A549 (cell line): ENCODE measurements around the gene DGCR2. TPM values are rescaled to one million over a fixed set of nuclear protein-coding genes. Genes with fewer than 3 reads are reported as not detected.

ENCODE experiments used
- ATAC-seq, 2 experiments: fragments of 200-7000 bp in 1 of 2; fragments of >200 bp in 1 of 2; cut with Nextera tagmentation in 1 of 2; cut with Tn5 transposase in 1 of 2; 3 replicates each; pipeline versions ENCODE4 v1.8.0 to v1.9.1; 2018 to 2020; ENCODE audit warnings: mild to moderate bottlenecking in 1 of 2, moderate library complexity in 1 of 2
- CTCF ChIA-PET: fragments of 300-600 bp; sonication (Branson Sonifier 250); formaldehyde crosslinking; extraction: SDS; loops from one replicate; lab custom pipeline; 2021; ENCODE audit warnings: antibody characterized with exemption, inconsistent platforms; lab: Yijun Ruan, JAX
- POLR2A ChIA-PET: fragments of 350-600 bp; formaldehyde crosslinking; extraction: SDS; loops from one replicate; lab custom pipeline; 2021; ENCODE audit warnings: antibody characterized with exemption, inconsistent platforms; lab: Yijun Ruan, JAX
- DNase-seq, 2 experiments: peaks; one replicate each; pipeline versions ENCODE4 v3.0.0 to v3.0.0-alpha.2; 2011 to 2016; ENCODE audit warnings: low read depth in 1 of 2, low spot score in 1 of 2
- FAIRE-seq: peaks from 2 replicates; lab custom pipeline; 2011; peaks lifted over from hg19 to GRCh38; lab: Jason Lieb, UNC
- H3K27ac ChIP-seq, 2 experiments: fragments of >200 bp; sonication (Bioruptor Twin); formaldehyde crosslinking; 3 replicates each; pipeline ENCODE4 v1.5.1; 2016 to 2017
- H3K4me1 ChIP-seq: fragments of >200 bp; sonication (Bioruptor Twin); formaldehyde crosslinking; 3 replicates; pipeline ENCODE4 v1.6.1; 2016
- H3K4me2 ChIP-seq: fragments of >200 bp; sonication (Bioruptor Twin); formaldehyde crosslinking; 3 replicates; pipeline ENCODE4 v1.6.1; 2016
- H3K4me3 ChIP-seq: fragments of >200 bp; sonication (Bioruptor Twin); formaldehyde crosslinking; 3 replicates; pipeline ENCODE4 v1.5.1; 2016
- H3K9me3 ChIP-seq: fragments of >200 bp; sonication (Bioruptor Twin); formaldehyde crosslinking; 3 replicates; pipeline ENCODE4 v1.6.1; 2016
- CBX2 ChIP-seq: fragments of 200-600 bp; sonication (generic); IDR thresholded peaks from 2 replicates; pipeline ENCODE4 v1.6.1; 2016; ENCODE audit warnings: low read depth, mild to moderate bottlenecking, borderline replicate concordance
- CHD4 ChIP-seq: fragments of 200-600 bp; sonication (generic); IDR thresholded peaks from 2 replicates; pipeline ENCODE4 v1.6.1; 2016; ENCODE audit warnings: antibody characterized with exemption, mild to moderate bottlenecking, borderline replicate concordance
- EHMT2 ChIP-seq: fragments of 200-600 bp; sonication (generic); IDR thresholded peaks from 2 replicates; pipeline ENCODE4 v1.6.1; 2016; ENCODE audit warnings: antibody characterized with exemption, low read depth, mild to moderate bottlenecking, moderate library complexity
- ESRRA ChIP-seq: fragments of 150-350 bp; IDR thresholded peaks from 2 replicates; pipeline ENCODE4 v1.6.1; 2014; ENCODE audit warnings: mild to moderate bottlenecking, low read length, borderline replicate concordance
- GATA3 ChIP-seq: IDR thresholded peaks from 2 replicates; pipeline ENCODE4 v1.6.1; 2012; ENCODE audit warnings: borderline replicate concordance
- HOXA7 ChIP-seq: fragments of 250-450 bp; sonication (Bioruptor Pico); IDR thresholded peaks from 2 replicates; pipeline ENCODE4 v1.5.0; 2020; ENCODE audit warnings: mild to moderate bottlenecking, moderate library complexity
- KDM1A ChIP-seq: fragments of 200-600 bp; sonication (generic); IDR thresholded peaks from 2 replicates; pipeline ENCODE4 v1.6.1; 2016; ENCODE audit warnings: low read depth, mild to moderate bottlenecking
- NFE2L2 ChIP-seq: fragments of 150-350 bp; conservative IDR thresholded peaks from 2 replicates; pipeline ENCODE4 v1.6.1; 2014; ENCODE audit warnings: low read length
- NPAS2 ChIP-seq: fragments of 250-450 bp; sonication (Bioruptor Pico); IDR thresholded peaks from 2 replicates; pipeline ENCODE4 v1.8.0; 2022; ENCODE audit warnings: mild to moderate bottlenecking, moderate library complexity, borderline replicate concordance
- PHF8 ChIP-seq: fragments of 200-600 bp; sonication (generic); IDR thresholded peaks from 2 replicates; pipeline ENCODE4 v1.6.1; 2016; ENCODE audit warnings: low read depth, mild to moderate bottlenecking, antibody characterized with exemption, moderate library complexity, borderline replicate concordance
- POLR2A ChIP-seq: IDR thresholded peaks from 2 replicates; pipeline ENCODE4 v1.6.1; 2012; ENCODE audit warnings: mild to moderate bottlenecking, low read length
- POLR2AphosphoS2 ChIP-seq: conservative IDR thresholded peaks from 2 replicates; pipeline ENCODE4 v1.6.1; 2012; ENCODE audit warnings: low read length, improper control_type of control experiment, inconsistent platforms
- RARB ChIP-seq: fragments of 250-450 bp; sonication (Bioruptor Pico); IDR thresholded peaks from 2 replicates; pipeline ENCODE4 v1.8.0; 2021; ENCODE audit warnings: mild to moderate bottlenecking, moderate library complexity
- SREBF2 ChIP-seq: fragments of 450-650 bp; IDR thresholded peaks from 2 replicates; pipeline ENCODE4 v1.6.1; 2014; ENCODE audit warnings: mild to moderate bottlenecking, moderate library complexity
- ZC3H11A ChIP-seq: fragments of 450-650 bp; IDR thresholded peaks from 2 replicates; pipeline ENCODE4 v1.6.1; 2014; ENCODE audit warnings: antibody characterized with exemption, mild to moderate bottlenecking
- ZFP36 ChIP-seq: fragments of 450-650 bp; IDR thresholded peaks from 2 replicates; pipeline ENCODE4 v1.6.1; 2014; ENCODE audit warnings: borderline replicate concordance; ENCODE audit not compliant: partially characterized antibody
- ZSCAN20 ChIP-seq: fragments of 250-450 bp; sonication (Bioruptor Pico); IDR thresholded peaks from 2 replicates; pipeline ENCODE4 v1.8.0; 2022; ENCODE audit warnings: mild to moderate bottlenecking, moderate library complexity
- WGBS: methylation state at CpG from one replicate; pipeline ENCODE4 v1.1.6; 2017; ENCODE audit errors: missing lambda C conversion rate; 5-methylcytosine and 5-hydroxymethylcytosine counted together
- polyA plus RNA-seq, 4 experiments: library from polyadenylated mRNA; depleted of rRNA in 3 of 4; stranded (reverse); fragments of >200 nt; fragmentation: RNase III in 1 of 4; extraction: RNeasy Plus Mini Kit Qiagen cat#74134 plus additional on column Dnase treatment in 1 of 4; gene quantifications; 2 replicates in 3 of 4; 3 replicates in 1 of 4; pipeline ENCODE4 v1.2.3, GENCODE V29; 2011 to 2017
- TF ChIP-seq, protein P1 (sequence below): fragments of 150-350 bp; IDR thresholded peaks from 2 replicates; pipeline ENCODE4 v1.6.1; 2014; ENCODE audit warnings: low read depth, mild to moderate bottlenecking, low read length
- TF ChIP-seq, protein P2 (sequence below): fragments of 450-650 bp; IDR thresholded peaks from 2 replicates; pipeline ENCODE4 v1.6.1; 2014; ENCODE audit warnings: antibody characterized with exemption
- TF ChIP-seq, protein P3 (sequence below): fragments of >200 bp; sonication (Bioruptor Twin); formaldehyde crosslinking; IDR thresholded peaks from 3 replicates; pipeline ENCODE4 v1.5.1; 2016
- TF ChIP-seq, protein P4 (sequence below): fragments of >200 bp; sonication (Bioruptor Twin); formaldehyde crosslinking; IDR thresholded peaks from 2 replicates; pipeline ENCODE4 v1.6.1; 2016

The DGCR2 gene
- polyA plus RNA-seq, 2 of the 4 experiments (the other 2 are of a cell fraction) = 10.6 to 17.9 TPM

DNA sequence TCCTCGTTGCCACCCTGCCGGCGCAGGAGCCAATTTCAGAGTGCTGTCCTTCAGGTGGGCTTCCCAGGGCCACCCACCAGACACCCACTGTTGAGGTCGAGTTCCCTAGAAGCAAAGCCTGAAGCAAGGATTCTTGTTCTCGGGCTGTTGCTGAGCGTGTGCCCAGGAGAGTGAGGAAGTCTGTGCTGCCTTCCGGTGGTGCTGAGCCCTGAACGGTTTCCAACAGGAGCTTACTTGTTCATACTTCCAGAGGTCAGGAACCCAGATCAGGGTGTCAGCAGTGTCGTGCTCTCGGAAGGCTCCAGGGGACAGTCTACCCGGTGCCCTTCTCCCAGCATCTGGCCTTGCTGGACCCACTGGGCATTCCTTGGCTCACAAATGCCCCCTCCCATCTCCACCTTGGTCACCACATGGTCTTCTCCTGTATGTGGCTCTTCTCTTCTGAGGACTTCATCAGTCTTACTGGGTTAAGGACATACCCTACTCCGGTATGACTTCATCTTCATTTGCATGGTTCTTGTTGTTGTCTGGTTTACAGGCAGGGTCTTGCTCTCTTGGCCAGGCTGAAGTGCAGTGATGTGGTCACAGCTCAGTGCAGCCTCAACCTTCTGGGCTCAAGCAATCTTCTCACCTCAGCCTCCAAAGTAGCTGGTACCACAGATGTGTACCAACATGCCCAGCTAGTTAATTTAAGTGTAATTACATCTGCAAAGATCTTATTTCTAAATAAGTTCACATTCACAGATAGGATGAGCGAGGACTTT lies 45.1 kb upstream of the DGCR2 start (continued):
- TF ChIP-seq, protein P1, sequence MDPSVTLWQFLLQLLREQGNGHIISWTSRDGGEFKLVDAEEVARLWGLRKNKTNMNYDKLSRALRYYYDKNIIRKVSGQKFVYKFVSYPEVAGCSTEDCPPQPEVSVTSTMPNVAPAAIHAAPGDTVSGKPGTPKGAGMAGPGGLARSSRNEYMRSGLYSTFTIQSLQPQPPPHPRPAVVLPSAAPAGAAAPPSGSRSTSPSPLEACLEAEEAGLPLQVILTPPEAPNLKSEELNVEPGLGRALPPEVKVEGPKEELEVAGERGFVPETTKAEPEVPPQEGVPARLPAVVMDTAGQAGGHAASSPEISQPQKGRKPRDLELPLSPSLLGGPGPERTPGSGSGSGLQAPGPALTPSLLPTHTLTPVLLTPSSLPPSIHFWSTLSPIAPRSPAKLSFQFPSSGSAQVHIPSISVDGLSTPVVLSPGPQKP = no peak
- TF ChIP-seq POLR2A (no peak), HOXA7 (CRISPR knock-in tag) (no peak), GATA3 (no peak)
- TF ChIP-seq, protein P2, sequence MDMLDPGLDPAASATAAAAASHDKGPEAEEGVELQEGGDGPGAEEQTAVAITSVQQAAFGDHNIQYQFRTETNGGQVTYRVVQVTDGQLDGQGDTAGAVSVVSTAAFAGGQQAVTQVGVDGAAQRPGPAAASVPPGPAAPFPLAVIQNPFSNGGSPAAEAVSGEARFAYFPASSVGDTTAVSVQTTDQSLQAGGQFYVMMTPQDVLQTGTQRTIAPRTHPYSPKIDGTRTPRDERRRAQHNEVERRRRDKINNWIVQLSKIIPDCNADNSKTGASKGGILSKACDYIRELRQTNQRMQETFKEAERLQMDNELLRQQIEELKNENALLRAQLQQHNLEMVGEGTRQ = no peak
- TF ChIP-seq, all 56 proteins: peak for 0

DNA sequence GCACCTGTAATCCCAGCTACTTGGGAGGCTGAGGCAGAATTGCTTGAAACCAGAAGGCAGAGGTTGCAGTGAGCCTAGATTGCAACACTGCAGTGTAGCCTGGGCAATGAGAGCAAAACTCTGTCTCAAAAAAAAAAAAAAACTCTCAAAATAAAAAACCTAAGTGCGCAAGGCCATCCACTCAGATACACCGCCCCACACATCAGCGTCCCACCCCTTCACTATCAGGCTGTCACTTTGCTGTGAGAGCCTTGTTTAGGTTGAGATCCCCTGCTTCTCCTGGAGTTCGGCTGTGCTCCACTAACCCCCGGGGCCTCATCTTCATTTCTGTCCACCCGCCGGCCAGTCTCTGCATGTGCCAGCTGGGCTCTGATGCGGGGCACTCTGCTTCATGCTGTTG lies 44.2 kb upstream of the DGCR2 start:
- WGBS = 19% methylated on average over 6 of the region's 8 CpGs
- TF ChIP-seq, protein P1 = no peak
- TF ChIP-seq ESRRA = no peak
- TF ChIP-seq NFE2L2 = no peak
- TF ChIP-seq CBX2 = no peak
- no peak for TF ChIP-seq EHMT2
- TF ChIP-seq ZC3H11A = no peak
- TF ChIP-seq ZFP36 = no peak
- no peak for TF ChIP-seq PHF8
- no peak for TF ChIP-seq KDM1A
- TF ChIP-seq NPAS2 (CRISPR knock-in tag) = no peak
- TF ChIP-seq SREBF2 = no peak
- no peak for TF ChIP-seq RARB (CRISPR knock-in tag)
- TF ChIP-seq, protein P3, sequence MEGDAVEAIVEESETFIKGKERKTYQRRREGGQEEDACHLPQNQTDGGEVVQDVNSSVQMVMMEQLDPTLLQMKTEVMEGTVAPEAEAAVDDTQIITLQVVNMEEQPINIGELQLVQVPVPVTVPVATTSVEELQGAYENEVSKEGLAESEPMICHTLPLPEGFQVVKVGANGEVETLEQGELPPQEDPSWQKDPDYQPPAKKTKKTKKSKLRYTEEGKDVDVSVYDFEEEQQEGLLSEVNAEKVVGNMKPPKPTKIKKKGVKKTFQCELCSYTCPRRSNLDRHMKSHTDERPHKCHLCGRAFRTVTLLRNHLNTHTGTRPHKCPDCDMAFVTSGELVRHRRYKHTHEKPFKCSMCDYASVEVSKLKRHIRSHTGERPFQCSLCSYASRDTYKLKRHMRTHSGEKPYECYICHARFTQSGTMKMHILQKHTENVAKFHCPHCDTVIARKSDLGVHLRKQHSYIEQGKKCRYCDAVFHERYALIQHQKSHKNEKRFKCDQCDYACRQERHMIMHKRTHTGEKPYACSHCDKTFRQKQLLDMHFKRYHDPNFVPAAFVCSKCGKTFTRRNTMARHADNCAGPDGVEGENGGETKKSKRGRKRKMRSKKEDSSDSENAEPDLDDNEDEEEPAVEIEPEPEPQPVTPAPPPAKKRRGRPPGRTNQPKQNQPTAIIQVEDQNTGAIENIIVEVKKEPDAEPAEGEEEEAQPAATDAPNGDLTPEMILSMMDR = no peak
- TF ChIP-seq, protein P4, sequence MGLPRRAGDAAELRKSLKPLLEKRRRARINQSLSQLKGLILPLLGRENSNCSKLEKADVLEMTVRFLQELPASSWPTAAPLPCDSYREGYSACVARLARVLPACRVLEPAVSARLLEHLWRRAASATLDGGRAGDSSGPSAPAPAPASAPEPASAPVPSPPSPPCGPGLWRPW = no peak
- no peak for TF ChIP-seq POLR2AphosphoS2
- no peak for TF ChIP-seq CHD4
- no peak for TF ChIP-seq ZSCAN20
- TF ChIP-seq, all 56 proteins: peak for 0
- Histone ChIP-seq H3K9me3 (peaks cover 2% of the 10 kb centered on the region; the same call in 1 of the 3 replicates), H3K27ac (no peak overlapping the region), H3K4me3 (no peak overlapping the region), H3K4me2 (no peak overlapping the region), H3K4me1 (peaks cover 5% of the 10 kb centered on the region; the same call in 2 of the 3 replicates)
- DNase-seq (no peak), ATAC-seq (no peak), FAIRE-seq (no peak)
- POLR2A ChIA-PET = no interaction called here
- CTCF ChIA-PET = interaction anchor here (1.3 to 2.3 kb wide), 3 partner anchors 9 to 212 kb away, joined by 3 to 8 read pairs (median 4); partner anchors contain the start of gene ESS2
